GM21447 (cell line): ENCODE measurements around the gene TAPBP.

ENCODE experiments used
- ATAC-seq: cut with Tn5 transposase; IDR thresholded peaks from one replicate; pipeline ENCODE4 v1.9.1; 2021; ENCODE audit not compliant: unreplicated experiment

The TAPBP gene

GRCh38 chr6:33249732-33250630 is 63.9 kb downstream of the TAPBP start:
- ATAC-seq = no peak
